ENCODE measurements around the gene MTMR3. TPM values are rescaled to one million over a fixed set of nuclear protein-coding genes. Genes with fewer than 3 reads are reported as not detected.

MTMR3 gene
- total and polyA plus RNA-seq, 2 of the 8 experiments (the other 6 are each of a cell fraction or from before 2014, with no cell fraction given): 16.9 to 18.5 TPM

GRCh38 chr22:30013201-30013600, 130.2 kb downstream of the MTMR3 start (continued):
- no peak for TF ChIP-seq CHD7 (IDR thresholded peaks at IDR 0.05; ENCODE audit: insufficient replicate concordance, low read length)
- TF ChIP-seq MAX (IDR thresholded peaks at IDR 0.05): no peak
- no peak for TF ChIP-seq CTCF (IDR thresholded peaks at IDR 0.05; ENCODE audit: control extremely low read depth in 1 of 3, insufficient read depth in 1 of 3, low read depth in 1 of 3, low read length in 3 of 3)
- no peak for TF ChIP-seq SRF (IDR thresholded peaks at IDR 0.05; ENCODE audit: low read depth, low read length)
